NCI-H748 treated with DMSO at 0.1 percent for 48 hours (cell line): Measurements from ENCODE around the gene PEX10.
"Not testable (repeated sequence)": the region's sequence is repeated elsewhere in the genome, so short reads cannot be mapped to it uniquely, and the experiment has no call there.

Experiments
- DNase-seq: peaks from one replicate; lab custom pipeline; 2025; lab: John Stamatoyannopoulos, UW

Gene PEX10

DNA sequence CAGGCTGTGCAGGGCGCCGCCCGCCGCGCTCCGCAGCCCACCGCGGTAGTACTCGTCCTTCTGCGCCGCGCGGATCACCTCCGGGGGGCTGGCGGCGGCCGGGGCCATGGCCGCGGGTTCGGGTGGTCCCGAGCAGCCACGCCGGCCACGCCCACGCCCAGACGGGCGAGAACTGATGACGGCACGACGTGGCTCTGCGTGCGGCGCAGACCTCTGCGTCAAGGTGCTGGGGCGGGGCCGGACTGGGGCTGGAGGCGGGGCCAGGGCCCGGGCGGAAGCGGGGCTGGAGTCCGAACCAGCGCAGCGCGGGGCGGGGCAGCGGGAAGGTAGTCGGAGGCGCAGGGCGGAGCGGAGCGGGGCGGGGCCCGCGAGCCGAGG, at the start of gene PEX10:
Gene PEX10, minus strand, starts transcription at position 170 of the 378 bp plus-strand sequence. Its CDS starts 62 bp downstream, at position 108.
- DNase-seq, result peak; percentile 71

DNA sequence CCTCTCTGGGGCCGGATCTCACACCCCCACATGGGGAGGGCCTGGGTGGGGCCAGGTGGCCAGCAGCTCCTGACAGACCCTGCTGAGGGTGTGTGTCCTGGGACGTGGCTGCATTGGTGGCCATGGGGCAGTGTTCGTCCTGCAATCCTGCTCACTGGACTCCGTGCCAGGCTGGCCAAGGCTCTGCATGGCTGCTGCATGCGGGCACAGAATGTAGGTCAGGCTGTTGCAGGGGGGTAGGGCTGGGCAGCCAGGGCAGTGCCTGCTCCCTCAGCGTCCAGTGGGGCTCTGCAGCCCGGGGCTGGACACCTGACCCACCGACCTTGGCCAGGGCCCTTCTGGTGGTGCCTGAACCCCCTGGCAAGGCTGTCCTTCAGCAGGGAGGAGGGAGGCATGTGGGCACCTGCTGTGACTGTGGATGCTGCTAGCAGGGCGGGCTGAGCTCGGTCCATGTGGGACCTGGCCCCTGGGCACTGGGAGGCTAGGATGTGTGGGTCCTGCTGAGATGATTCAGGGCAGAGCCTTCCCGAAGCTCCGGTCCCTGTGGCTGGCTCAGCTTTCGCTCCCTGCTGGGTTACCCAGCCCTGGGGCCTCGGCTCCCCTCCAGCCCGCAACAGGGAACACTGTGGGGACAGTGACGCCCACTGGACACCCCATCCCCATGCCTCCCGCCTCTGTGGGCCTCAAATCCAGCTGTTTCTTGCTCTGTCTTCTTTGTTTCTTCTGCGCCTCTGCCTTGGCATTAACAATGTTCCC, 48.8 kb upstream of the PEX10 start:
- DNase-seq, result no peak

DNA sequence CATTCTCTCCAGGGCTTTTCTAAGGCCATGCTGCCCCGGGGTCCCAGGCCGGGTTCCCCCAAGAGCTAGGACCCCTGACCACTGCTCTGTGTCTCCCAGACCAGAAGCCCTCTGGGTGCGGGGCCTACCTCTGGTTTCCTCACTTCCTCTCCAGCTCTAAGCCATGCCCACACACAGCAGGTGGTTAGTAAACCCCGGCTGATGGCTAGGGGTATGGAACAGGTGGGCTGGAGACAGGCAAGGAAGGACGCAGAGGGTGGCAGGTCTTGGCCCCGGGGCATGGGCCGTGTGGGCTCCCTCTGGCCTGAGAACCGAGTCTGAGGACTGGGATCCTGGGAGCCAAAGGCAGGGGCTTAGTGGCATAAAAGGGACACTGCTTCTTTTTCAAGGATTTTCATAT, 47.8 kb upstream of the PEX10 start:
- no peak for DNase-seq

DNA sequence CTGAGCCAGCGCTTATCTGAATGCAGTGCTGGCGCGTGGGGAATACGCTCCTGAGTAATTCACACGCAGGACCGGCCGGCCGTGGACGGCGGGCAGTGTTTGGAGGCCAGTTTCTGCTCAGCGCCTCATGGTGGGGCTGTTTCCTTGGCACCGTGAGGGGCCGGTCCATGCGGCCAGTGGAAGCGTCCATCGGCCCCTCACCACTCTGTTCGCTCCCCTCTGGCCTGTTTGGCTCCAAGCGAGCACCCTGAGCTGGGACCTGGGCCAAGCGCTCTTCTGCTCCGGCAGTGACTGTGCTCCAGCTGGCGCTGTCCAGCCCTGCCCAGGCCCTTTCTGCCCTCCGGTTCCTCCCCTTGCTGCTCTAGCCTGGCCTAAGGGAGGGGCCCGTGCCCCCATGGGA, 47.4 kb upstream of the PEX10 start:
- DNase-seq, result no peak

DNA sequence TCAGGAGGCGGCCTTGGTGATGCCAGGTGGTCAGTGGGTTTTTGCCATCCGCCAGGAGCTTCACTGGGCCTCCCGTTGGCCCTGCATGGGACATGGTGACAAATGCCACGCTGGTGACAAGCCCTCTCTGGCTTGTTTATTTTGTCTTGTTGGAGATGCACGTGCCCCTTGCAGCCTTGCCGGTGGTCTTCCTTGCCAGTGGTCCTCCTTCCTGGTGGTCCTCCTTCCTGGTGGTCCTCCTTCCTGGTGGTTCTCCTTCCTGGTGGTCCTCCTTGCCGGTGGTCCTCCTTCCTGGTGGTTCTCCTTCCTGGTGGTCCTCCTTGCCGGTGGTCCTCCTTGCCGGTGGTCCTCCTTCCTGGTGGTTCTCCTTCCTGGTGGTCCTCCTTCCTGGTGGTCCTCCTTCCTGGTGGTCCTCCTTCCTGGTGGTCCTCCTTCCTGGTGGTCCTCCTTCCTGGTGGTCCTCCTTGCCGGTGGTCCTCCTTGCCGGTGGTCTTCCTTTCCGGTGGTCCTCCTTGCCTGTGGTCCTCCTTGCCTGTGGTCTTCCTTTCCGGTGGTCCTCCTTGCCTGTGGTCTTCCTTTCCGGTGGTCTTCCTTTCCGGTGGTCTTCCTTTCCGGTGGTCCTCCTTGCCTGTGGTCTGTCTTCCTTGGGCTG, 46.9 kb upstream of the PEX10 start:
- DNase-seq, result not testable (repeated sequence)

DNA sequence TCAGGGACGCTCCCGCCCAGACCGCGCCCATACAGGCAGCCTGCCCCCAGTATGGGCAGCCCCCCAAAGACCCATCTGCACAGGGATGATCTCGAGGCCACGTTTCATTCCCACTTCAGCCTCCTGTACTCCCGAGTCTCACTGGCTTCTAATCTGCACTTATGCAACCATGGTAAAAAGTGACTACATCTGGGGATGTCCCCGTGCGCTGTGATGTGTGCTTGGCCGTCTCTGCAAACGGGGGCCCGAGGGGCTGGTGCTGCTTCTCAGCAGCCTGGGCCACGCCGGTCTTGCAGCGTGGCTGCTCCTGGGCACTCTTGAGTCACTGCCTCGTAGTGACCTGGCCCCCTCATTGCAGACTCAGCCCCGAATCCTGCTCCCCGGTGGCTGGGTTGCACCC, 46.3 kb upstream of the PEX10 start:
- DNase-seq, result no peak

DNA sequence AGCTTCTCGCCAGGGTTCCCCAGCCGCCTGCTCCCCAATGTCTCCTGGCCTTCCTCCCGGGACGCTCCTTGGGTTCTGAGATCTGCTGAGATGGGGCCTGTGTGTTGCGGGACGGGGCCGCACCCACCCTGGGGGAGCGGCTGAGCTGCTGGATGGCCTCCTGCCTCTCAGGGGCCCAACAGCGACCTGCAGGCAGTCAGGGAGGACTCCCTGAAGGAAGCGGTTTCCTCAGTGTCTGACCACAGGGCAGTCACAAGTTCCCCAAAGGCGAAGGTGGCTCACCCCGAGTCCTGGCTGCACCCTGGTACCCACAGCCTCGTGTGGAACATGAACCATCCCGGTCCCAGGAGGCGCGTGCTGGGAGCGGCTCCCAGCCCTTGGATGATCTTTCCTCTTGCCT, 45.1 kb upstream of the PEX10 start:
- DNase-seq, result no peak

DNA sequence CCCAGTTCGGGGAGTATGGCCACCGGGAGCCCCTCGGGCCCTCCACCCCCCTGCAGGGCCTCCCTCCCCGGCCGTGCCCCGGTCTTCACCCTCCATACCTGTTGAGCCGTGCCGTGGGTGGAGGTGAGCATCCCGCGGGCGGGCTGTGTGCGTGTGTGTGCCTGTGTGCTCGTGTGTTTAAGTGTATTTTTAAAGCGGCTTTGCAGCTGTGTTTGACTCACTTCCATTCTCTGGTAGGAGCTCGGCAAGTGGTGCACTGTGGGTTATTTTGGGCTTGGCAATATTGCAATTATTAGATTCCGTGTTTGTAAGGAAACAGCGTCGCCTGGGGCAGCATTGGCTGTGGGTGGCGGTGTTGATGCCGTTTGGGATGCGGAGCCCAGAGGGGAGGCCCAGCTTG, 43.4 kb upstream of the PEX10 start:
- DNase-seq, result no peak

DNA sequence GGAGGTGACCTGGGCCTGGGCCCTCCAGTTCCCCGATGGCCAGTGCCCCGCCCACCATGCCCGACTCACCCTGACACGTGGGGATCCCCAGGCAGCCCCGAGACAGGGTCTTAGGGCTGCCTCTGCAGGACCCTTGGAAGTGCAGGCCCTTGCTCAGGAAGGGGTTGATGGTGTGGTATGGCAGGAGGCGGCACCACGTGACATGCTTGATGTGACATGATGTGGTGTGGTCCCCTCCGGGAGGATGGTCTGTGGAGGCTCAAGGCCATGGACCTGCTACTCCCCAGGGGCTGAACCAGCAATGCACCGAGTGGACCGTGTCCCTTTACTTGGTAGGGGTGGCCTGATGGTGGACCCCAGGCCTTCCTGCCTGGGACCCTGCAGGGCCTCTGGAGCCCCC, 41.9 kb upstream of the PEX10 start:
- no peak for DNase-seq

DNA sequence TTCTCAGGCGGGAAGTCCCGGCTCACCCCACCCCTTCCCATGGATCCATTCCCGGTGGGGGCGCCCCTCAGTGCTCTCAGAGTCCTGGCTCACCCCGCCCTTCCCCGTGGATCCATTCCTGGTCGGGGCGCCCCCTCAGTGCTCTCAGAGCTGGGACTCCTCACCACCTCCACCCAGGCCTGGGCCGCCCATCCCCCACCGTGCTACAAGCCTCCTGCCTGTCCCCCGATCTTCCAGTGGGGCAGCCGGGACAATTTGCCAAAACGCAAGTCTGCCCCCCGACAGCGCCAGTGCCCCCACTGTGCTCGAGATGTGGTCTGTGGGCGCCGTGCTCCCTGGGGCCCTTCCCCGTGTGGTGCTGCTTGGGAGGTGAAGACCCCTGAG, 40.6 kb upstream of the PEX10 start:
- no peak for DNase-seq

DNA sequence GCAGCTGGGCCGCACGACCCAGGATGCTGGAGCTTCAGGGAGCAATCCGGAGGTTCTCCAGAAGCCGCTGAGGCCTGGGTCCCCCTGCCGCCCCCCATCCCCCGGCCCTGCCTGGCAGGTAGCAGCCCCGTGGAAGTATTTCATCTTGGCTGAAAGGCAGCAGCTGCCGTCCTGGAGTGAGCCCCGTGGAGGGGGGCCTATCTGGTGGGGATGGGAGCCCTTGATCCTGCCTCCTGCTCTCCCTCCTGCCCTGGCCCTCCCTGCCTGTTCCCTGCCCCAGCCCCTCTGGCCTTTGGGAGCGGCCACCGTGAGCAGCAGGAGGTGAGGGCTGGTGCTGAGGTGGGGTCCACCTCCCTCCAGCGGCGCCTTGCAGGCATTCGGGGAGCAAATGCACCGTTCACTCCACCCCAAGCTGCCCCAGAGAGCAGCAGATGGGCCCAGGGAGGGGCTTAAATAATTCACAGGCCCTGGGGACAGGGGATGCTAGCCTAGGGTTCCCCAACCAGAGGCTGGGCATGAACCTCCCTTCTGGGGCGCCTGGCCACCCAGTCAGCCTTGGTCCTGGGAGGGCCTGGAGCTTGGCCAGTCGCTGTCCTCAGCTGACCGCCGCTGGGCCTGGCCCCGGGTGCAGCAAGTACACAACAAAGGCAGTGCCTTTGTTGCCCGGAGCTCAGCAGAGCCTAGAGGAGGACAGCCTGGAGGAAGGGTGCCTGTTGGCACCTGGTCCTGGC, 40.0 kb upstream of the PEX10 start:
- DNase-seq, result no peak

DNA sequence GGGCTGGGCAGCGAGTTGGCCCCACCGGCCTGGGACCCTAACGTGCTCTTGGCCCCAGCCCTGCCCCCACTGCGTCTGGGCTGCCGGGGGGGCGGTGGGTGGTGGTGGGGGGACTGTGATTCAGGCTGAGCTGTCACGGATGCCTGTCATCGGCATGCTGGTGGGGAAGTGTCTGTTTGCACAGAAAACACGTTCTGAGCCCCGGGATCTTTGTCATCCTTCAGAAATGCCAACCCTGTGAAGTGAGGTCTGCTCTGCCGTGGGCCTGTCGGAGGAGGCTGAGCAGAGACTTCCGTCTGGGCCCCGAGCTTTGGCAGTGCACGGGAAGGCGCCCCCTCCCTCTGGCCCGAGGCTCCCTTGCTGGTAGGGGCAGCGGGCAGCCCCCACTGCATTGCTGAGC, 39.4 kb upstream of the PEX10 start:
- no peak for DNase-seq

DNA sequence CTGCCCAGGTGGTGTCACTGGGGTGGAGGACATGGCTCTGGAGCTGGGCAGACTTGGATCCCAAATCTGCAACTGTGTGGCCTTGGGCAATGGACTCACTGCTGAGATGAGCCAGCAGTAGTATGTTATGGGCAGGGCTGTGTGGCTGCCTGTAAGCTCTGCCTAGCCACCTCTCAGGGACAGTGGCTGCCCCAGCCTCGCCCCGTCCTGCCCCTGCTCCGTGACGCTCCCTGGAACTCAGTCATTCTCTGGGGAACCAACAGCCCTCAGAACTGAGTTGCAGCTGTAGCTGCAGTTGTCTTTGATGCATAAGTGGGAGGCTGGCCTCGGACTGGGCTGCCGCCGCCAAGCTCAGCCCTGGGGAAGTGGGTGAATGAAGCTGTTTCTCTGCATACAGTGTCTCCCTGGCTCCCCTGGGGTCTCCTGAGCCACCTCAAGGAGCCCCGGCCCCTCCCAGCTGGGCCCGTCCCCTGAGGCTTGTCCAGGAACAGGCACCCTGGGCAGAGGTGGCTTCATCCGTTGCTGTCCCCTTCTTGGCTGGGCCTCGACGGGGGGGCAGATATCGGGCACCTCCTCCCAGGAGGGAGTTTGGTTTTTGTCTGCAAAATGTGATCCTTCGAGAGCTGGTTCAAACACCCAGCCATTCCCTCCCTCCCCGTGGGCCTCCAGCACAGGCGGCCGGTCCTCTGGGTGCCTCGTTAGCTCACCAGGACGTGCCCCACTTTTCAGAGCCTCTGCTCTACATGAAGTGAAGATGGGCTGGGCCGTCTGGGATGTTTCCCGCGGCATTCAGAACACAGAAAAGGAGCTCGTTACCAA, 37.5 kb upstream of the PEX10 start:
- DNase-seq, result no peak

DNA sequence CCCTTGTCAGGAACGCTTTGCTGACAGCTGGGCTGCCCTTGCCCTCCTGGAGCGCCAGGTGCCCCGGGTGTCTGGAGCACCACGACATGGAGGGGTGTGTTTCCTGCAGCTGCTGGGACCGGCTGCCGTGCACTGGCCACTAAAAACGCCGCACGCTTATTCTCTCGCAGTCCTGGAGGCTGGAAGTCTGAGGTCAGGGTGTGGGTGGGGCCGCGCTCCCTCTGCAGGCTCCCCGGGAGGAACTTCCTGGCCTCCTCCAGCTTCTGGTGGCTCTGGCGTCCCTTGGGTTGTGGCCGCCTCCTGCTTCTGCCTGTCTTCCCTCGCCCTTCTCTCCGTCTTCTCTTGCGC, 35.7 kb upstream of the PEX10 start:
- no peak for DNase-seq

DNA sequence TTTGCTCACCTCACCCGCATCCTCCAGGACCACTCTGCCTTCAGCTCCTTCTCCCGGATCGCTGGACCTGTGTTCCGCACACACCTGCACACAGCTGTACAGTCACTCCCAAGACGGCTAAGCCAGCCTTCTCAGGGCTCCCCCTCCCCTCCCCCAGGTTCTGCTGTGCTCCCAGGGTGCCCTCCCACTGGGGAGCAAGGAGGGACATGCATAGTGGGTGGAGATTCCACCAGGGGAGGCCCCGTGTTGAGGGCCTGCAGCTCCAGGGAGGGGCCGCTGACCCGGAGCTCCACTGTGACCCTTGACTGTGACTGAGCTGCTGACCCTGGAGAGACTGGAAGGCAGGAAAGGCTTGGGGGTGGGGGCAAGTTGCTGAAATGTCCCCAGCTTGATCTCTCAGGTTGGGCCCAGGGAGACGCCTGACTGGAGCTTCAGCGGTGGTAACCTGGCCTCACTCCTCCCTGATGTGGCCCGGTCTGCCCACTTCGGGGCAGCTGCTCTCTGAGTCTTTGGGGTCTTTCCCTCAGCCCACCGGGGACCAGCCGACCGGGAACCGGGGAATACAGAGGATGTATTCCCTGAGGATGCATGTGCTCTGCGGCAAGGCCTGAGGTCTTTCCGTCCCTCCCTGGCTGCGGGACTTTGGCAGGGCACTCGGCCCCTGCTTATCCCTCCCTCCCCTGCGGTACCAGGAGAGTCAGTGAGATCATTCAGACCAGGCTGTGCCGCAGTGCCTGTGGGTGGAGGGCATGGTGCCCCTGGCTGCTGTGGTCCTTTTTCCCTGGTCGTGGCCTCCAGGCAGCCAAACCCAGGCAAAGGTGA, 35.1 kb upstream of the PEX10 start:
- no peak for DNase-seq

DNA sequence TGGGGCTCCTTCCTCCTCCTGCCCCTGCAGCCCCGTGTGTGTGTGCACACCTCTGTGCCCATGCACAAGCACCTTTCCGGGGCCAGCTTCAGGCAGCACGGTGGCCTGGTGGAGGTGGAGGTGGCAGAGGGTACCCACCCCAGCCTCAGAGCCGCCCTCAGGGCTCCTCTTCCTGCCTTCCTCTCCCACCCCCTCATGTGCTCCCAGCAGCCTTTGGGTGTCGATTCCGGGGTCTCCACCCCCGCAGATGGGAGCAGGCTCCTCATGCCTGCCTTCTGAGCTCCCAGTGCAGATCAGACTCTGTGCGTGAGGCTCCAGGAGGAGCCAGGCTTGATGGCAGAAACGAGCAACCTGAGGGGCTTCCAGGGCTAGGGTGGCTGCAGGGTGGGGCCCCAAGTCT, 34.5 kb upstream of the PEX10 start:
- no peak for DNase-seq

DNA sequence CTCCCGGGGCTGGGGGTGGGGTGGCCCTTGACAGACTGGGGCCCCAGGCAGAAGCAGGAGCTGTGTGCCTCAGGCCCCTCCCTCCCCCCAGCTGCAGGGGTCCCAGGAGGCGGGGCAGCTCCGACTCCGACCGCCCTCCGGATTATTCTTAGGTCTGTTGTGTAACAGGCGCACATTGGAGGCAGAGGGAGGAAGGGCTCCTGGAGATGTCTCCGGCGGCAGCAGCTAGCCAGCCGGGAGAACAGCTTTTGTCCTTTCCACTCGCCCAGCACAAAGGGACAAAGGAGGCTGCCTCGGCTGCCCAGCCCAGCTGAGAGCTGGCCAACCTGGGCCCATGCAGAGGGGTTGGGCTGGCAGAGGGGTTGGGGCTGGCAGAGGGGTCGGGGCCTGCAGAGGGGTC, 34.0 kb upstream of the PEX10 start:
- DNase-seq, result no peak

DNA sequence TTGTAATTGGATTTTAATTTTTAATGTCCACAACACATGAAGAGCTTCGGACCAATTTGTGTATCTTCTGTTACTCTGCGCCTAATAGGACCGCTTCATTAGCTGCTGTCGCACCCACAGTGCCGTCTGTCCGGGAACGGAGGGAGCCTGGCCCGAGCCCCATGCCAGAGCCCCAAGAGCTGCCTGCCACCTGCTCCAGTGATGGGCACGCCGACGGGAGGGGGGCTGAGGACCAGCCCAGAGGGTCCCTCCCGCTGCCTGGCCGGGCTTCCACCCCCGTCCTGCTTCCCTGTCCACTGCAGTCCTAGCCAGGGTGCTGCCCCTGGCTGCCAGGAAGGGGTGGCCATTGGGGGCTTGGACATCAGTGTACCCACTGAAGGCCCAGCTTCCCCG, 33.5 kb upstream of the PEX10 start:
- DNase-seq, result no peak

DNA sequence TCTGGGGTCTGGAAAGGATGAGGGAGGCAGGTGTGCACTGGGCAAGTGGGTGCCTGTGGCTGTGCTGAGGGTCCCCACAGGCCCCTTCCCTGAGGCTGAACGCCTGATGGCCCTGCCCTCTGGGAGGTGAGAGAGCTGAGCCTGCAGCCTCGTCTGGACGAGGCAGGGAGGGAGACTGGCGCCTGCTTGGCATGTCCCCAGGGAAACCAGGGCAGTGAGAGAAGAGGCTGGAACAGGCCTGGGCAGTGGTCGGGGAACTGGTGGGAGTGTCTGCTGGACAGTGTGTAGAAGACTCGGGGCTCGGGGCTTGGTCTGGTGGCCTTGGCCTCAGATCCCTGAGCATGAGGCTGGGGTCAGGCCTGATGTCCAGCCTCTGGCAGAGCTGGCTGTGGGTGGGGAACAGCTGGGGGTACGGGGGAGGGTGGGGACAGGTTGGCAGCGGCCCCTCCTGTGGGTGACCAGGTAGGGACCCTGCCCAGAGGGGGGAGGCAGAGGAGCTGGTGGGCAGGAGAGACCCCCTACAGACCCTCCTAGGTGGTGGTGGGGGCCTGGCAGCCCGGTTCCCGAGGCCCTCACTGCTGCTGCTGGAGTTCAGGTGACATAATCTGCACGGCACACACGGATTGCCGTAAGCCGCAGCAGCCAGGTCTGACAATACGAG, 32.9 kb upstream of the PEX10 start:
- DNase-seq, result no peak

DNA sequence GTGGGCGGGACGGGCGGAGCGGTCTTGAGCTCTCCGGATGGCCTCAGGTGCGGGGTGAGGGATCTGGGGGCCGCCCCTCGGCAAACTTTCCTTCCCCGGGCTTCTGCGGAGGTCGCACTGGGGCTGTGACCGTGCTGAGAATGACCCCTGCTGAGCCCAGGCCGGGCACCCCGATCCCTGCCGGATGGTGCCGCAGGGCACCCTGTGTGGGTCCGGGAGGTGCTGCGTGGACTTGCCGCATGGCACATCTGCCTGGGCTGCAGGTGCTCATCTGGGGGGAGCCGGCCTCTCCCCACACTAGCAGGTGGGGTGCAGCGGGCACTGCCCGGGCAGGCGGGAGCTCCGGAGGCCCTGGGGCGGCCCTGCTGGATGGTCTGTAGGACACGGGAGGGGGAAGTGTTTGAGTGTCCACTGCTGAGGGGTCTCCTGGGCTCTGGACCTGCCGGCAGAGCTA, 31.8 kb upstream of the PEX10 start:
- DNase-seq, result no peak
